Nephron (organoid): ENCODE measurements around the gene STEEP1.

ENCODE experiments used
- H3K27ac Mint-ChIP-seq, 3 experiments: 2 replicates each; pipeline ENCODE4 v1.8.0; 2020; ENCODE audit warnings: mixed read lengths in 3 of 3, mild to moderate bottlenecking in 2 of 3, moderate library complexity in 1 of 3
- H3K27me3 Mint-ChIP-seq: 2 replicates; pipeline ENCODE4 v1.8.0; 2021; ENCODE audit warnings: low read depth, mild to moderate bottlenecking, moderate library complexity, mixed read lengths
- H3K36me3 Mint-ChIP-seq: 2 replicates; pipeline ENCODE4 v1.8.0; 2020; ENCODE audit warnings: low read depth, mixed read lengths
- H3K4me1 Mint-ChIP-seq: 2 replicates; pipeline ENCODE4 v1.8.0; 2020; ENCODE audit warnings: mixed read lengths
- H3K4me3 Mint-ChIP-seq, 3 experiments: 2 replicates each; pipeline ENCODE4 v1.8.0; 2020; ENCODE audit warnings: mild to moderate bottlenecking in 3 of 3, mixed read lengths in 3 of 3, moderate library complexity in 2 of 3
- H3K9me3 Mint-ChIP-seq: 2 replicates; pipeline ENCODE4 v1.8.0; 2020; ENCODE audit warnings: mixed read lengths
- CTCF ChIP-seq, 3 experiments: fragments of 200-600 bp; sonication (generic); IDR thresholded peaks; one replicate each; pipeline ENCODE4 v1.5.0; 2021; ENCODE audit warnings: antibody characterized with exemption in 3 of 3; ENCODE audit not compliant: unreplicated experiment in 3 of 3

The STEEP1 gene

GRCh38 chrX:119523664-119524184, 41.5 kb downstream of the STEEP1 start:
- Mint-ChIP-seq H3K4me1 (no peaks in the 10 kb centered on the region), H3K27ac (no peak overlapping the region), H3K36me3 (no peaks in the 10 kb centered on the region), H3K4me3 (no peak overlapping the region), H3K27me3 (no peaks in the 10 kb centered on the region), H3K9me3 (peaks cover 4% of the 10 kb centered on the region)
- no peak for TF ChIP-seq CTCF (IDR thresholded peaks at IDR 0.05; ENCODE audit: unreplicated experiment in 3 of 3)

GRCh38 chrX:119521246-119521645, 44.0 kb downstream of the STEEP1 start:
- H3K4me3 Mint-ChIP-seq: no peak overlapping the region
- no peak for TF ChIP-seq CTCF (IDR thresholded peaks at IDR 0.05; ENCODE audit: unreplicated experiment in 3 of 3)
- no peaks in the 10 kb centered on the region for H3K36me3 Mint-ChIP-seq
- no peaks in the 10 kb centered on the region for H3K27me3 Mint-ChIP-seq
- peaks cover 3% of the 10 kb centered on the region for H3K4me1 Mint-ChIP-seq
- H3K27ac Mint-ChIP-seq: no peak overlapping the region
- H3K9me3 Mint-ChIP-seq: peaks cover 7% of the 10 kb centered on the region

GRCh38 chrX:119518371-119518770, 46.8 kb downstream of the STEEP1 start:
- peaks cover 7% of the 10 kb centered on the region for H3K9me3 Mint-ChIP-seq
- H3K27me3 Mint-ChIP-seq: no peaks in the 10 kb centered on the region
- H3K36me3 Mint-ChIP-seq: no peaks in the 10 kb centered on the region
- no peak for TF ChIP-seq CTCF (IDR thresholded peaks at IDR 0.05; ENCODE audit: unreplicated experiment in 3 of 3)
- H3K4me3 Mint-ChIP-seq: no peak overlapping the region
- H3K4me1 Mint-ChIP-seq: peaks cover 5% of the 10 kb centered on the region
- no peak overlapping the region for H3K27ac Mint-ChIP-seq

GRCh38 chrX:119516157-119516702, 49.0 kb downstream of the STEEP1 start:
- no peaks in the 10 kb centered on the region for H3K27me3 Mint-ChIP-seq
- peak; percentile 60 to 64 (median 63) for TF ChIP-seq CTCF (IDR thresholded peaks at IDR 0.05; ENCODE audit: unreplicated experiment in 3 of 3)
- no peaks in the 10 kb centered on the region for H3K36me3 Mint-ChIP-seq

GRCh38 chrX:119512146-119512800, 52.9 kb downstream of the STEEP1 start:
- Mint-ChIP-seq H3K4me1 (peaks cover 5% of the 10 kb centered on the region), H3K36me3 (no peaks in the 10 kb centered on the region), H3K27me3 (peaks cover 3% of the 10 kb centered on the region), H3K4me3 (no peak overlapping the region), H3K27ac (no peak overlapping the region), H3K9me3 (peaks cover 3% of the 10 kb centered on the region)
- TF ChIP-seq CTCF (IDR thresholded peaks at IDR 0.05; ENCODE audit: unreplicated experiment in 3 of 3): peak; percentile 42 to 55 (median 45)

More at GRCh38 chrX:119516157-119516702, 49.0 kb downstream of the STEEP1 start:
- H3K9me3 Mint-ChIP-seq: peaks cover 3% of the 10 kb centered on the region
- H3K4me3 Mint-ChIP-seq: no peak overlapping the region
- H3K4me1 Mint-ChIP-seq: peaks cover 5% of the 10 kb centered on the region
- peak overlapping the region in 2 of 3 experiments; percentile 3 to 13 for H3K27ac Mint-ChIP-seq

GRCh38 chrX:119507206-119507605, 58.0 kb downstream of the STEEP1 start:
- Mint-ChIP-seq H3K9me3 (peaks cover 6% of the 10 kb centered on the region), H3K4me1 (no peaks in the 10 kb centered on the region), H3K36me3 (no peaks in the 10 kb centered on the region), H3K27ac (no peak overlapping the region), H3K27me3 (peaks cover 3% of the 10 kb centered on the region), H3K4me3 (no peak overlapping the region)
- no peak for TF ChIP-seq CTCF (IDR thresholded peaks at IDR 0.05; ENCODE audit: unreplicated experiment in 3 of 3)
